Retinal pigment epithelial cell (primary cell): ENCODE measurements around the gene JAZF1.

ENCODE experiments used
- DNase-seq: peaks from one replicate; pipeline ENCODE4 v3.0.0-alpha.2; 2010; ENCODE audit warnings: low read depth
- H3K4me3 ChIP-seq: 2 replicates; pipeline ENCODE4 v1.5.1; 2011; ENCODE audit warnings: mild to moderate bottlenecking, low read length, control low read depth, moderate library complexity
- TF ChIP-seq, protein P1 (sequence below): conservative IDR thresholded peaks from 2 replicates; pipeline ENCODE4 v1.5.1; 2011; ENCODE audit warnings: low read depth, low read length, control low read depth, inconsistent platforms

Gene JAZF1

DNA sequence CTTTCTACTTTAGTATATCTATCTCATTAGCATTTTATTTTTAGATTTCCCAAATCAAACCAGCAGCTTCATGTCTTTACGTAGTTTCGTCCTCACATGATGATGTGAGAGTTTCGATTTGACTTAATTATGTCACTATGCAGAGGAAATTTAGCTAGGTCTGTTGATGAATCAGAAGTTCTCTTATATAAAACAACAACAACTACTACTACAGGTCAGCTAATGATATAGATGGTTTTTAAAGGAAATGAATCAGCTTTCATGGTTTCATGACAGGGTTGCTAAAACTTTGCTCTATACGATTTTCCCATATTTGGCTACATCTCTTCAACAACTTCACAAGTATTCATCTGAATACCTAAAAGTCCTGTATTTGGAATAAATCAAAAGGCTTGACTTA lies 28.6 kb downstream of the JAZF1 start:
- no peak overlapping the region for H3K4me3 ChIP-seq
- DNase-seq, result no peak
- TF ChIP-seq, protein P1, sequence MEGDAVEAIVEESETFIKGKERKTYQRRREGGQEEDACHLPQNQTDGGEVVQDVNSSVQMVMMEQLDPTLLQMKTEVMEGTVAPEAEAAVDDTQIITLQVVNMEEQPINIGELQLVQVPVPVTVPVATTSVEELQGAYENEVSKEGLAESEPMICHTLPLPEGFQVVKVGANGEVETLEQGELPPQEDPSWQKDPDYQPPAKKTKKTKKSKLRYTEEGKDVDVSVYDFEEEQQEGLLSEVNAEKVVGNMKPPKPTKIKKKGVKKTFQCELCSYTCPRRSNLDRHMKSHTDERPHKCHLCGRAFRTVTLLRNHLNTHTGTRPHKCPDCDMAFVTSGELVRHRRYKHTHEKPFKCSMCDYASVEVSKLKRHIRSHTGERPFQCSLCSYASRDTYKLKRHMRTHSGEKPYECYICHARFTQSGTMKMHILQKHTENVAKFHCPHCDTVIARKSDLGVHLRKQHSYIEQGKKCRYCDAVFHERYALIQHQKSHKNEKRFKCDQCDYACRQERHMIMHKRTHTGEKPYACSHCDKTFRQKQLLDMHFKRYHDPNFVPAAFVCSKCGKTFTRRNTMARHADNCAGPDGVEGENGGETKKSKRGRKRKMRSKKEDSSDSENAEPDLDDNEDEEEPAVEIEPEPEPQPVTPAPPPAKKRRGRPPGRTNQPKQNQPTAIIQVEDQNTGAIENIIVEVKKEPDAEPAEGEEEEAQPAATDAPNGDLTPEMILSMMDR, result no peak

DNA sequence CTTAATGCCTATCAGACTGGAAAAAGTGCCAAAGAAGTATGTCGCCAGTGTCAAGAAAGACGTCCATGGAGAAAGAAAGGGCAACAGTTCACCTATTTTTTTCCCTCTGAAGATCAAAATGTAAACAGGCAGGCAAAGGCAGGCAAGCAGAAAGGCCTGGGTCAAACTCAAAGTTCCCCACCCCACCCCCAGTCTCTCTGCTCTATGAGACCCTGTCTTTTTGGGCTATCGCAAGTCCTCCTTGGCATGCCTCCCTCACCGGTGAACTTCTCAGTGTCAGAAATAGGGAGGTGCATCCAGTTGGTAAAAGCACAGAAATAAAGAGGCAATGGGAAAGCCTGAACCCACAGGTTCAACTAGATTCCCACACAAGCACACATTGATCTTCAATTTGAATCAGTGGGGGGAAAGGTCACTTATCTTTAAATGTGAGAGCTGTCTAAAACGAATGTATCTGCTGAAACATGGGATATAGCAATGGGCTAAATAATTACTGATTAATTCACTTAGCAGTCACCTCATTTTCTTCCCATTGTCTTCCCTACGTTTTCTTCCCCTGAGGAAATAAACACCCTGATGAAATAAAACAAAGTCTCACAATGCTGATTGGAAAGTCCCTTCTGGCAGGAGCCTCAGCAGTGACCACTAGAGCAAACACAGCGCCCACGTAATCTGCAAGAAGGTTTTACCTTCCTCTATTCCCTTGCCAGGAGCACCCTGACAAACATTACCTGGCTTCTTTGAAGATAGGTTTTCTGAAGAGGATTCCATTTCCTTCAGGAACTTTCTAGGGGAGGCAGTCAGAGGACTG lies 31.1 kb downstream of the JAZF1 start:
- TF ChIP-seq, protein P1, result no peak
- no peak for DNase-seq

DNA sequence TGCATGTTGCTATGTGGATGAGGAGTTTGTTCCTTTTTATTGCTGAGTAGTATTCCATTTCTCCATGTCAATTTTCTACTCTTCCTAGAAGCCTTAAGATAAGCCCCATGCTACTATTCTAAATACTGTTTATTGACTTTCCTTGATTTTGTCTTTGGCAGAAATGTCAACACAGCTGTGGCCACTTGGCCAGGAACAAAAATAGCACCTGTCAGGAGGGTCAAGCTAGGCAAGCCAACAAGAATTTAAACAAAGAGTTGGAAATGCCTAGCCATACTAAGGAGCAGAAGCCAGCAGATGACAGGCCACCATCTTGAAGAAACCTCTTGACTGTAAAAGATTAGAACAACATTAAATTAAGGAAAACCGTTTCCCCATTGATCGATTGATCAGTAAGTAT lies 34.7 kb downstream of the JAZF1 start:
- TF ChIP-seq, protein P1, result no peak
- no peak for DNase-seq
- H3K4me3 ChIP-seq, result no peak overlapping the region

More for the DNA sequence above, 31.1 kb downstream of the JAZF1 start:
- no peak overlapping the region for H3K4me3 ChIP-seq

- TF ChIP-seq, protein P1, result no peak
- no peak overlapping the region for H3K4me3 ChIP-seq
- no peak for DNase-seq
Measured at GRCh38 chr7:28145090-28145626, 35.4 kb downstream of the JAZF1 start.

DNA sequence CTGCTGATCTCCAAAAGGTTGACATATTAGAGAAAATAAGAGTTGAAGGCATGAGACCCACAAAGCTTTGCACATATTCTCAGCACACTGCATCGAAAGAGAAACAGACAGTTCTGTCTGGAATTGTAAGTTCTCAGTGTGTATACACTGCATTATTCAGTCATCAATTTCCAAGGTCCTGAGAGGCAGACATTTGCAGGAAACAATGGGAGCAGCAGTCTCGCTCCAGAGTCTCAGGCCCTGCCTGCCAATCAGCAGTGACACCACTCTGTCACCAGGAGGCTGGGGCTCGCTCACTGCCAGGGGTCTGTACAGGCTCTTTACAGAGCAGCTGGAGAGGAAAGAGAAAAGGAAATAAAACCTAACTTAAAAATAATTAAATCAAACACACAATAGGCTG lies 36.3 kb downstream of the JAZF1 start:
- DNase-seq, result no peak
- TF ChIP-seq, protein P1, result peak; percentile 11
- H3K4me3 ChIP-seq, result no peak overlapping the region

- DNase-seq, result no peak
- TF ChIP-seq, protein P1, result no peak
- H3K4me3 ChIP-seq, result no peak overlapping the region
Measured at GRCh38 chr7:28142650-28143049, 37.9 kb downstream of the JAZF1 start.

DNA sequence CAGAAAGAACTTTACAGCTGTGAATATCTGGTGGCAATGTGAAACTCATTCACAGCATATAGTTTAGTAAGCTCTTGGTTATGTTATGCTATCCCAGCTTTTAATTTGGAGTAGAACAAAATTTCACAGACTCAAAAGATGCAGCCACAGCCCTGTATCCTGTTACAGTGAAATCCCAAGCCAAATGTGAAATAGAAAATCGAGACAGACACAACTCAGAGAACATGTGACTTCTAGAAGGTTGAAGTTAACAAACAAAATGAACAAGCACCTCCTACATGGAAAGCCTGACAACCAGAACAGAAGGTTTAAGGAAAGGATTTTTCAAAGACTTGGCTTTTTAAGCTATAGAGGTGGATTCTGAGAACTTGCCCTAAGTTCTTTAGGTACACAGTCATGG lies 39.6 kb downstream of the JAZF1 start:
- TF ChIP-seq, protein P1, result no peak
- H3K4me3 ChIP-seq, result no peak overlapping the region
- DNase-seq, result no peak
